Measurements from ENCODE around the gene MAMLD1.
A peak's percentile ranks its signal among the peaks of the same experiment; 100 is the strongest.

The MAMLD1 gene

DNA sequence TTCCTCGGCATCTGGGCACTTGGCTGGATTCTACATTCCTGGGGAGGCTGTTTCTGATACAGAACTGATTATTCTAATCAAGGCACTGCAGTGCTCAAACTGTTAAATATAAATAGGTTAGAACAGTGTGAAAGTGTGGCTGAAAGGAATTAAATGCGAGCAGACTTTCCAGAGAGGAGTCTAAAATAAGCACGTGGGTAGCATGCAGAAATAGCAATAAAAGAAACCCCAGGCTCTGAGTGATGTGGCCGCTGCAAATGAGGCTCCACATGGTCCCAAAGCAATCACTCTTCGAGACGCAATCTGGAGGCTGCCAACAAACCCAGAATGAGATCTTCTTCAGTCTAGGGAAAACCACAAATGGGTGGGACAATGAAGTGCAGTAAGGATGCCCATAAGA lies 174.7 kb downstream of the MAMLD1 start:
- DNase-seq, result no peak

DNA sequence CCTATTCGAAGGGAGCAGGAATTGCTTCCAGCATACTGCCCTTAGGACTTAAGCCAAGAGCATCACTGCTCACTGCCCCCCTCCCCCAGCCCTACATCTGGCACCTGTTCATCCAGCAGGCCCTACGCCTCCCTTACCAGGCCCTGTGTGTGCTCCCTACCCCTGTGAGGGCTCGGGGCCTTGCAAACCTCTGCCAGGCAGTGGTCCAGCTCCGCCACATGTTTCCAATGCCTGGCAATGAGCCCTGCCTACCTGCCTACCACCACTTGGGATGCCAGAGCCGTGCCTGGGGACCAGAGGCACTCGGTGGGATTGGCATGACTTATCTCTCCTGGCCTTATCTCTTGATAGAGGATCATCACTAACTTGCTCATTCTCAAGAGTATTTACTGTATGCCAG lies 177.8 kb downstream of the MAMLD1 start:
- no peak for DNase-seq

DNA sequence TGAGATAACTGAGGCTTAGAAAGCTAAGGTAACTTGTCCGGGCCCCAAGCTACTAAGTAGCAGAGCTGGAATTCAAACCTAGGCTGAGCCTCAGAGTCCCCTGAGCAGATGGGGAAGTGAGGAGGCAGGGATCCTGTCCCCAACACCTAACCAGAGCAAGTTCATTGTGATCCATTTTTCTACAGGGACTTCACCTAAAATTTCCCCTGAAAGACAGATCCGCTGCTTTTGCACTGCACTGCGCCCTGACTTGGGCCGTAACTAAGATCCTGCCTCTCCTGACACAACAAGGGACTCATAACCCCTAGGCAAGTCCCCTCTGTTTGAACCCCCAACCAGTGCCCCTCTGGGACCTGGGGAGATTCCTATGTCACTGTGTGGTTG lies 179.7 kb downstream of the MAMLD1 start:
- DNase-seq, result no peak

DNA sequence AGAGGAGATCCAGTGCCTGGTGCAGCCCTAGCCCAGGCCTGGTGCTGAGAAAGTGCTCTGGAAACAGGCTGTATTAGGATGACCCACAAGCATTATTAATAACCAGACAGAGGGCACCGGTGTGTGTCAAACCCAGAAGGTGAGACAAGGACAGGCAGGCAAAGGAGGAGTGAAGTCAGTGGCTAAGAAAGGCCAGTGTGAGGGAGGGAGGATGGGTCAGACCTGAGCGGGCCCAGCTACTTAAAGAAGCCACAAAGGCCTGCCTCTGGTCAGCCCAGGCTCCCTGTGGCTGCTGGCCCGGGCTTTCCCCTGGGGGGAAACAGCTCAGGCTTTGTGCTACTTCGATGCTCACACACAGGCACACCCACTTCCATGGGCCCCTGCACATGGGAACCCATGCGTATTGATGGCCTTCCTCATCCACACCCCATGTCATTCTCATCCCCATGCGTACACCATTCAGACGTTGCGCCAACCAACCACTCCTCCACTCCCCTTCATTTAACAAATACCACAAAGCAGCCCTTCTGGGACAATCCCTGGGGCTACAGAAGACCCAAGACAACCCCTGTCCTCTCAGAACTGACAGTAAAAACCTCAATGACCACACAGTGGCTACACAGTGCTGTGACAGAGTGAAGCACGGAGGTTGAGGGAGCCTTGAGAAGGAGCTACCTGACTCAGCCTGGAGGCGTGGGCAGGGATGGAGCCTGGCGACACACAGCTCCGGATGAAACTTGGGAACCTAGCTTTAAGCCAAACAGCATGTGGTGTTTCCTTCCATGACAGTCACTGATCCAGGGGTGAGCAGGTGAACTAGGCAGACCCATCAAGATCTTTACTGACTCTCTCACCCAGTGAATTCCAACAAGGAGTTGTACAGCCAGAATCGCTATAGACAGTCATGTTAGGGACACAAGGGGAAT lies 180.4 kb downstream of the MAMLD1 start:
- no peak for DNase-seq

DNA sequence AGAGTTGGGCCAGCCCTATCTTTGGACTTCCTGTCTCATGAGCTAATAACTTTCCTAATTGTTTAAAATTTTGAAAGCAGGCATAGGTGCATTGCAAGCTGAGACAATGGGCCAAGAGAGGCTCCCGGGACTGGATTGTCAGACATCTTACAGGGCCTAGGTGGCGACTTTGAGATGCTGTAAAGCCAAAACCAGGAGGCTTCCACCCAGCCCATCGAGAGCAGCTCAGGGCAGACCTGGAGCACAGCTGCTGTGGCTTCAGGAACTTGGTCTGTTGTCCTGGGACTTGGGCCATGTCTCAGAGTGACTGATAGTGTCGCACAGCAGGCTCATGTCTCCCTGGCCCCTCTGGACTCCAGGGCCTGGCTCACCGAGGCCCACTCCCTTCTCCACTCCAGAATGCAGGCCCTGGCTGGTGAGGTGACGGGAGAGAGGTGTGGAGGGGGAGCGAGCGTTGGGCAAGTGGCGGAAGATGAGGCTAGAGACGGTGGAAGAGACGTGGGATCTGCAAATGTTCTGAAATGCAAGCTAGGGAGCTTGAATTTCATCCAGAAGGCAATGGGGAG lies 181.2 kb downstream of the MAMLD1 start:
- DNase-seq, result no peak

DNA sequence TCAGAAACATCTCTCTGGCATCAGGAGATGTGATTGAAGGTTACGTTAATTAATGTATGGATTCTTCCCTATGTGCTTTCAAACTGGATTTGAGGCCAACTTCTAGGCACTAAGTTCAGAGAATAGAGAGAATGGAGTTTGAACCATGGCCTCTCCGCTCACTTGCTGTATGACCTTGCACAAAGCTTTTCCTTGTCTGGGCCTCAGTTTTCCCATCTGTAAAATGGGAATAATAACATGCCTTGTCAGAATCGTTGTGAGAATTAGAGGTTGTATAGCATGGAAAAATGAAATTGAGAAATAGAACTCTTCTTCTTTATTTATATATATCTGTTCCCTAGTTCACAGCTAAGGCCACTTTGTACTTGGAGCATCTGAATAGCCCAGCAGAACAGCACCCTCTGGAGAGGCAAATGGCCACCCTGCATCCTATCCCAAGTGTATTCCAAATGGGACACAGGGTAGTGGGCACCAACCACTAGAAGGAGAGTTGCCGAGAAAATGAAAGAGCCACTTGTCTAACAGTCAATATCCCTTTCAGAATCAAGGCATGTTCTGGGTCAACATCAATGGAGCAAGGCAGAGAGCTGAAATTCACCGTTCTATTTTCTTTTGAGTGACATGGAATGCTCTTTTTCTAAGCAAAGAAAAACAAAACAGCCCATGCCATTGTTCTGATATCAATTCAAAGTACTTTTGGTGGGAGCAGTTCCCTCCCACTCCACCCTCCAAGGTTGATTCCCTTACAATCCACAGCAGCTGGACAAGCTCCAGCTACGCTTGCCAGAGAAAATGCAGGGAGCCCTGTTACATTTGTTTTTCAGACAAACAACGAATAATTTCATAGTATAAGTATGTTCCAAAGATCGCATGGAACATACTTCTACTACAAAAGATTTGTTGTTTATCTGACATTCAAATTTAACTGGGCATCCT lies 182.0 kb downstream of the MAMLD1 start:
- no peak for DNase-seq

DNA sequence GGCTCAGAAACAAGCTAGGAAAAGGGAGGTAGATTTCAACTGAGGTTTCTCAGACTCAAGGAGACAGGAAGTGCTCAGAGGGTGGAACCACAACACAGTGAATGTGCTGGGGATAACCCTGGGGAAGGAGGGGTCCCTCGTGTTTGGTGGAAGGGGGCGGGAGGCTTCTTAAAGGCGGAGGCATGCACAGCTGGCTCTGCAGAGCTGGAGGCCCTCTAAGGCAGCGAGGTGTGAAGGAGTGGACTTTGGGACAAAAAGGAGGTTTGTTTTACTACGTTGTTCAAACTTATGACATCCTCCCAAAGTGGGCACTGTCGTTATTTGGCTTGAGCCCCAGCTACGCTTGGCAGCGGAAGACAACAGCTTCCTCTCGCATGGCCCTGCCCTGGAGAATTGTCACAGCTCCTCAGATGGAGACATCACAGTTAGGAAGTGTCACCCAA lies 183.6 kb downstream of the MAMLD1 start:
- peak in 1 of 2 experiments; percentile 32 for DNase-seq

DNA sequence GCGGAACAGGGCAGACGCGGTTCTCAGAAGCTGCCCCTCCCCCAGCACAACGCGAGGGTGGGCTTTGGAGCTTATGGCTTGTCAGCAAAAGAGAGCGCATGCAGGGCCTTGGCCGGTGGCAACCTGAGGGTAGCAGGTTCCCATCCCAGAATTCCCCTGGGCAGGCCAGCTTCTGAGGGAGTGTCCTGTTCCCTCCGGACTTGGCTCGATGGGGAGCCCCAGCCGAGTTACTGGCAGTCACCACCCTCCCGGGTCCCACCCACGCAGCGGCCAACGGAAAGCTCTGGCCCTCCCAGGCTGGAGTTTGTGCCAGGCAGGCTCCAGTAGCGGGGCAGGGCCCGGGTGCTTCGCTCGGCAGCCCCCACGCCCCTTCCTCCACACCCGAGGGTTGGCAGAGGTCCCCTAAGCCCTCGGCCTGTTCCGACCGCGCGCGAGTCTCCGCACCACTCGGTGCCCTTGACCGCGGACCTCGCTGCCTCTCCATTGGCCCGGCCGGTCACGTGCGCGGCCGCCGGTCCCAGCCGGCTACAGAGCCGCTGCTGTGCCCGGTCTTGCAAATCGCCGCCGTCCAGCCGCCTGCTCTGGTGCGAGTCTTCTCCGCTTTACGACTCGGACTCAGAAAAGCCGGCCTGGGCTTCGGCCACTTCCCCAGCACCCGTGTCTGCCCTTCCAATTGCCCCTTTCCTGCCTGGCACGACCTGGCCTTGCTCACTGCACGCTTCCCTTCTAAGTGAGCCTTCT lies 184.4 kb downstream of the MAMLD1 start:
- DNase-seq, result peak in 1 of 2 experiments; percentile 50

DNA sequence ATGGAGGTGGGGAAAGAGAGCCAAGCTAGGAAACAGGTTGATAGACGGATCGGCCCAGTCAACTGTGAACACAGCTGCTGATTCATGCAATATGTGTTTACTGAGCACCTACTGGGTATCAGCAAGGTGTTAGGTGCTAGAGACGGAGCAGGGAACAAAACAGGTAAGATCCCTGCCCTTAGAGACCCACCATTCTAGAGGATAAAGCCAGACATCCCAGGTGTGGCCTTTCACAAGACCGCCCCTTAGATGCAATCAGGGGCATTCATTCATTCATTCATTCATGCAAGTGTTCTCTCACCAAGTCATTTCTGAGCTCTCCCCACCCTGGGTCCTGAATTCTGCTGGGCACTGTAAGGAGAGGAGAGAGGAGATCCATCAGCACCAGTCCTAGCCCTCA lies 185.1 kb downstream of the MAMLD1 start:
- no peak for DNase-seq

DNA sequence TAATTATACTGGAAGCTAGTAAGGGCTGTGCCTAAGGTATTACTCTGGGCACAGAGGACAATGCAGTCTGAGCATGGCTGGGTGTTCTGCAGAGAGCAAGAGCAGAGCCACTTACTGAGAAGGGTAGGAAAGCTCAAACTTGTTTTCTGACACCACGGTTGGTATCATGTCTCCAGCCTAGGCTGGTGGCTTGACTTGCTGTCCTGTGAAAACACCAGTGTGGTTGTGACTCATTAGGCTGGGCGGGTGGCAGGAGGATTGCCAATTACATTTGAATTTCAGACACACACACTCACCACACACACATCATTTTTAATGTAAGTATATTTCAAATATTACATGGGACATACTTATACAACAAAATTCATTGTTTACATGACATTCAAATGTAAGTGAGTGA lies 185.6 kb downstream of the MAMLD1 start:
- peak in 1 of 2 experiments; percentile 37 for DNase-seq

DNA sequence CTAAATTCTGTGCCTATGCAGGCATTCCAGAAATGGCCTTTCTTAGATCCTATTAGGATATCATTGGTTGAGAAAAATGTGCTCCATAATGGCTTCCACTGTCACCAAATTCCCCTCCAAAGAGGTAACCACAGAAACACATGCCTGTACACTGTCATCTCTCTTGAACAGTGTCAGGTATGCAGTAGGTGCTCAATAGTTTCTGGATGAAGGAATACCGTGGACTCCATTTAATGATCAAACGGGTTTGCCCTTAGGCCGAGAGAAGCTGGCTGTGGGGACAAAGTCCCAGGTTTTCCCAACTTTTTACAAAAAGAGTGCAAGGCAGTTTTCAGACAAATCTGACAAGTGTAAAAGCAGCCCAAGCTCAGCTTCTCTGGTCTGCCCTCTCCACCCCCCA lies 188.8 kb downstream of the MAMLD1 start:
- no peak for DNase-seq

DNA sequence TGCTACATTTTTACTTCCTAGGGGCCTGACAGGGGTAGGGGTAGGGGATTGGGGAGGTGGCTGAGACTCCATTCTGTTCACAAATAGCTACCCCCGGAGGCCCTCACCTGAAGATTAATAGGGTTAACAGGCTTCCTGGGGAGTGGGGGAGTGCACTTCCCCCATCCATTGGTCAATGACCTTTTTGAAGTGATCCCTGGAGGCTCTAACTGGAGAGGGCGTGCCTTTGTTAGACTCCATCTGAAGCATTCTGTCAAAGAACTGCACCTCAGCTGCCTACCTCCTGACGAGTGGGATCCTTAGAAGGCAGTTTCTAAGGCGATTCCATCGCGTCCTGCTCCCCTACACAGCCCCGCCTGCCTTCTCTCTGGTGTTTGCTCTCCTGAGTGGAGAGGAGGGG lies 195.3 kb downstream of the MAMLD1 start:
- DNase-seq, result no peak
